Renal cortex interstitium (tissue), 11 donors: ENCODE data around the gene RHBDD2. TPM values are rescaled to one million over a fixed set of nuclear protein-coding genes. Genes with fewer than 3 reads are reported as not detected.
"Not testable (repeated sequence)": the region's sequence is repeated elsewhere in the genome, so short reads cannot be mapped to it uniquely, and the experiment has no call there.

ENCODE experiments used
- DNase-seq, 11 donors: peaks; one replicate each; pipeline ENCODE4 v3.0.0-alpha.2; 2013; ENCODE audit warnings: low read depth in 9 of 11, low spot score in 4 of 11; ENCODE audit errors: extremely low read depth in 1 of 11
- polyA plus RNA-seq, 3 donors: library from polyadenylated mRNA; unstranded; fragments of 120-200 nt; gene quantifications; one replicate each; pipeline ENCODE4 v1.2.1, GENCODE V29; 2013; ENCODE audit not compliant: insufficient read length in 3 of 3

The RHBDD2 gene
- polyA plus RNA-seq, 3 donors = 62.2 to 80.8 (median 64.8) TPM

- DNase-seq = no peak
Observed at GRCh38 chr7:75849573-75849972, 29.3 kb upstream of the RHBDD2 start.

GRCh38 chr7:75850235-75850634, 28.6 kb upstream of the RHBDD2 start:
- no peak for DNase-seq

- no peak for DNase-seq
Observed at GRCh38 chr7:75854233-75854632, 24.6 kb upstream of the RHBDD2 start.

GRCh38 chr7:75854813-75855345, 24.0 kb upstream of the RHBDD2 start:
- DNase-seq = not testable (repeated sequence)

GRCh38 chr7:75856536-75856935, 22.3 kb upstream of the RHBDD2 start:
- DNase-seq = no peak

- no peak for DNase-seq
Observed at GRCh38 chr7:75858410-75858809, 20.4 kb upstream of the RHBDD2 start.

- DNase-seq = no peak
Observed at GRCh38 chr7:75861636-75862035, 17.2 kb upstream of the RHBDD2 start.

- not testable (repeated sequence) for DNase-seq
Observed at GRCh38 chr7:75864251-75864650, 14.6 kb upstream of the RHBDD2 start.

- DNase-seq = no peak
Observed at GRCh38 chr7:75866114-75866488, 12.7 kb upstream of the RHBDD2 start.

GRCh38 chr7:75866489-75867389, 12.1 kb upstream of the RHBDD2 start:
- peak in 8 of 11 donors; percentile 50 to 72 (median 60) for DNase-seq

GRCh38 chr7:75867390-75867717, 11.5 kb upstream of the RHBDD2 start:
- no peak for DNase-seq

GRCh38 chr7:75868153-75868552, 10.7 kb upstream of the RHBDD2 start:
- DNase-seq = no peak

- DNase-seq = no peak
Observed at GRCh38 chr7:75869776-75870379, 9.0 kb upstream of the RHBDD2 start.

- no peak for DNase-seq
Observed at GRCh38 chr7:75870557-75871161, 8.2 kb upstream of the RHBDD2 start.

- DNase-seq = no peak
Observed at GRCh38 chr7:75872073-75872782, 6.6 kb upstream of the RHBDD2 start.

GRCh38 chr7:75874180-75874579, 4.7 kb upstream of the RHBDD2 start:
- not testable (repeated sequence) for DNase-seq

- no peak for DNase-seq
Observed at GRCh38 chr7:75875113-75876080, 3.4 kb upstream of the RHBDD2 start.

GRCh38 chr7:75876126-75876881, 2.5 kb upstream of the RHBDD2 start:
- DNase-seq = no peak
